ENCODE measurements around the gene ROBO1.

GRCh38 chr3:78717041-78717440, 1050.8 kb downstream of the ROBO1 start:
- TF ChIP-seq ATF2 (IDR thresholded peaks at IDR 0.05; ENCODE audit: low read length): no peak
- TF ChIP-seq EP300 (IDR thresholded peaks at IDR 0.05; ENCODE audit: borderline replicate concordance in 1 of 2, low read depth in 2 of 2, low read length in 2 of 2): no peak
- no peak for TF ChIP-seq CTCF (IDR thresholded peaks at IDR 0.05; ENCODE audit: control extremely low read depth in 1 of 3, insufficient read depth in 1 of 3, low read depth in 1 of 3, low read length in 3 of 3)
